HG02981 (cell line): ENCODE data around the gene CDC42SE2.
"Not testable (repeated sequence)": the region's sequence is repeated elsewhere in the genome, so short reads cannot be mapped to it uniquely, and the experiment has no call there.

Source experiments
- ATAC-seq: cut with Tn5 transposase; IDR thresholded peaks from one replicate; pipeline ENCODE4 v1.9.1; 2021; ENCODE audit warnings: mild to moderate bottlenecking, moderate library complexity; ENCODE audit not compliant: unreplicated experiment

The CDC42SE2 gene

GRCh38 chr5:131250751-131251475, 12.9 kb upstream of the CDC42SE2 start:
- no peak for ATAC-seq

GRCh38 chr5:131252824-131253171, 11.1 kb upstream of the CDC42SE2 start:
- peak; percentile 90 for ATAC-seq

- not testable (repeated sequence) for ATAC-seq
Measured at GRCh38 chr5:131254025-131254424, 9.8 kb upstream of the CDC42SE2 start.

DNA sequence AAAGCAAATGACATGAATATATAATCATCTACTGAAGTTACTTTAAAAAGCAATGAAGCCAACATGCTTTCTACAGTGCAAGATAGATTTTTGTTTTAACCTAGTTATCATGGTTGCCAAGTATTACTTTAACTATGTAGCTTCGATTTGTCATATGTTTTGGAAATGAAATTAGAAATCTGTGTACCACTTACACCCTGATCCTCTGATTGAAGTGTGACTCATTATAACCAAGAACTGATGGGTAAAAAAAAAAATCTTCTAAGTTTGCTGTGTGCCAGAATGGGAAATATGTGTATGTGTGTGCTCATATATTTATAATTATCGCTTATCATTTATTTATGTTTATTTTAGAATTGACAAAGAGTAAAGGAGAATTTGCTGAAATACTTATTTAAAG, 9.1 kb upstream of the CDC42SE2 start:
- ATAC-seq = no peak

DNA sequence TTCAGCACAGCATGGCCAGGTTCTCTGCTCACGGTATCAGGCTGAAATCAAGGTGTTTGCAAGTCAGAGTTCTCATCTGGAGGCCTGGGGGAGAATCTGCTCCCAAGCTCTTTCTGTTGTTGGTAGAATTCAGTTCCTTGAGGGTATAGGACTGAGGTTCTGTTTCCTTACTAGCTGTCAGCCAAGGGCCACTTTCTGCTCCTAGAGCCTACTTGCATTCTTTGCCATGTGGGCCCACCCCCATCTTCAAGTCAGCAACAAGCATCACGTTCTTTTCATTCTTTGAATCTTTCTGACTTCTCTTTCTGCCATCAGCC, 7.4 kb upstream of the CDC42SE2 start:
- no peak for ATAC-seq

GRCh38 chr5:131258733-131259132, 5.1 kb upstream of the CDC42SE2 start:
- ATAC-seq = no peak

GRCh38 chr5:131259326-131259725, 4.5 kb upstream of the CDC42SE2 start:
- no peak for ATAC-seq

GRCh38 chr5:131260895-131261294, 3.0 kb upstream of the CDC42SE2 start:
- ATAC-seq = no peak

DNA sequence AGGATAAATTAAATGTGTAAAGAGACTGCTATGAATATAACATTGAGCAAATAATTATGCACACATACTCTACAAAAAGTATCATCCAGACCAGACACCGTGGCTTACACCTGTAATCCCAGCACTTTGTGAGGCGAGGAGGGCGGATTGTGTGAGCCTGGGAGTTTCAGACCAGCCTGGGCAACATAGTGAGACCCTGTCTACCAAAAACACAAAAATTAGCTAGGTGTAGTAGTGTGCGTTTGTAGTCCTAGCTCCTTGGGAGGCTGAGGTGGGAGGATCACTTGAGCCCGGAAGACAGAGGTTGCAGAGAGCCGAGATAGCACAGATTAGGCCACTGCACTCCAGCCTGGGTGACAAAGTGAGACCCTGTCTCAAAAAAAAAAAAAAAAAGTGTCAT, 2.4 kb upstream of the CDC42SE2 start:
- ATAC-seq = no peak

DNA sequence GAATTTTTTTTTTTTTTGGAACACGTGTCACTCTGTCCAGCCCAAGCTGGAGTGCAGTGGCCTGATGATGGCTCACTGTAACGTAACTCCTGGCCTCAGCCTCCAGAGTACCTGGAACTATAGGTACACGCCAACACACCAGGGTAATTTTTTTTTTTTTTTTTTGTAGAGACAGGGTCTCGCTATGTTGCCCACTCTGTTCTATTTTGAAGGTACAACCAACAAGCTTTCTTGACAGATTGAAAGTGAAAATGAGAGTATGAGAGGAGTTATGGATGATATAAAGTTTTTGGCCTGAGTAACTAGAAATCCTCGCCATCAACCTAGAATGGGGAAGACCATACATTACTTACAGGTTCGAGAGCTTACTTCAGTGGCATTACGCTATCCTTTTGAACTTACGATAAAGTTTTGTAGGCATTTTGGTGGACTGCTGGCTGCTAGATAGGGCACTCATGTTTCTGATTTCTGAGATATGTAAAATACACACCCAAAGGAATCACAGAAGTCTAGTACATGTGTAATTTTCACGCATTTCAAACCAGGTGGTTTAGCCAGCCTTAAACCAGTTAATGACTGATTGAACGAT, 806 bp upstream of the CDC42SE2 start:
- ATAC-seq = peak; percentile 23

DNA sequence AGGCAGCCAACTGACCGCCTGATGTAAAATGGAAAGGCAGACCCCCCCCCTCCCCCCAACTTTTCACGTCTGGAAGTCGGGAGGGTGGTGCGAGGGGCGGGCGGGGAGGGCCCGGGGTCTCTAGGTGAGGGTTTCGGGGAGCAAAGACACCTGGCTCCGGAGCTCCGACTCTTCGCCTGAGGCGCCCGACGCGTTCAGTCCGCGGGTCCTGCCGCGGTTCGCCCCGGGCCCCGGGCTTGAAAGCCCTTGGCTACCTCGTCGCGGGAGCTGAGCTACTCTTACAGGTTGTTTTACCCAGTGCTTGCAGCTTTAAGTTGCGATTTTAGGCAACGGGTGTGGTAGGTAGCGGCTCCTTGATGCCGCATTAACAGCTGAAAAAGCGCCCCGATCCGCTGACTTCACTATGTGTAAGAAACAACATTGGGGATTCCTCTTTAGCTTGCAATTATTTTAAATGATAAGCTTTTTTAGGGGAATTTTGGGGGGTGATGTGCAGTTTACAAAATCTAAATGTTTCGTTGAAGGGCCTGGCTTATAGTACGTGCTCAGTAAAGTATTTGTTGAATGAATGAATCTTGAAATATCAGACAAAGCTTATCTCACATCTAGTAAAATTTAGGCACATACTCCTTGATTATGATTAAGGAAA, 722 bp downstream of the CDC42SE2 start:
- no peak for ATAC-seq

DNA sequence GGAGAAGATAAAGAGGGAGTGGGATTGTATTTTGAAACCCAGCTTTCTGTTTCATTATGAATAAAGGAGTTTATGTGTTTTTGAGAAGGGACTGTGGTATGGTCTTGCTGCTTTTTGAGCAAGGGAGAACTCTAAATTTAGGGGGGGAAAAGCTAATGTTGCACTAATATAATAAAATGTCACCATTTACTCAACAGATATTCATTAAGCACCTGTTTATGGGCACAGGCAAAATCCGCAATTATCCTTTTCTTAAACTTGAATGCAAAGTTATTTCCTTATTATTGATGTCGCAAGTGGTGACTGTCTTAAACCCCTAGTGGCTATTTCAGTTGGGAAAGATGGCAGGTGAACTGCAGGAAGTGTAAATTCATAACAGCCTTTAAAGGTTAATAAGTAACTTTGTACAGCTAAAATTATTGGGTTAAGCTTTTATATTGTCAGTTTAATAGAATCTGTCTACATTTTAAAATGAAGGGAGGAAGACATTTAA, 1.5 kb downstream of the CDC42SE2 start:
- ATAC-seq = peak; percentile 36

- no peak for ATAC-seq
Measured at GRCh38 chr5:131266370-131267060, 2.7 kb downstream of the CDC42SE2 start.

- no peak for ATAC-seq
Measured at GRCh38 chr5:131268758-131269370, 5.0 kb downstream of the CDC42SE2 start.

GRCh38 chr5:131270809-131271208, 7.0 kb downstream of the CDC42SE2 start:
- ATAC-seq = no peak

DNA sequence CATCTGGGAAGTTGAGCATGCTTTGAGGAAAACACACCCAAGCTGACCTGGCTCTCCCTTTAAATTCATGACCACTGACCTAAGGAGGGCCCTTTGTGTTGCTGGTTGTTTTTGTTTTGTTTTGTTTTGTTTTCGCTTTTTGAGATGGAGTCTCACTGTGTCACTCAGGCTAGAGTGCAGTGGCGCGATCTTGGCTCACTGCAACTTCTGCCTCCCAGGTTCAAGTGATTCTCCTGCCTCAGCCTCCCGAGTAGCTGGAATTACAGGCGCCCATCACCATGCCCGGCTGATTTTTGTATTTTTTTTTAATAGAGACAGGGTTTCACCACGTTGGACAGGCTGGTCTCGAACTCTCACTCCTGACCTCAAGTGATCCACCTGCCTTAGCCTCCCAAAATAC, 8.0 kb downstream of the CDC42SE2 start:
- not testable (repeated sequence) for ATAC-seq

DNA sequence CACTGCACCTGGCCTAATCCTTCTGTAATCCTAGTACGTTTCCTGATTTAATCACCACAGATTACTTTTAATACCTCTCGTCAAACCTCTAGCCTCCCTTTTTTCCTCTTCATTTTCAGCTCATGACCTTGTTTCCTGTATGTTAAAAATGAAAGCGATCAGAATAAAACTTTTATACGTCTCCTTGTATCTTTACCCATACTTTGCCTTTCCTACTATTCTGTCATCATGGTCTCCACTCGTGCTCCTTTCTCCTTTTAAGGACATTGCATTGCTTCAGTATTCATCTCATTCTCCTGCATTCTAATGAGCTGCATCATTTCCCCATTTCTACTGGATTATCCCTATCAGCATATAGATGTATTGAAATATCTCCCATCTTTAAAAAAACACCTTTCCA, 8.5 kb downstream of the CDC42SE2 start:
- ATAC-seq = no peak

DNA sequence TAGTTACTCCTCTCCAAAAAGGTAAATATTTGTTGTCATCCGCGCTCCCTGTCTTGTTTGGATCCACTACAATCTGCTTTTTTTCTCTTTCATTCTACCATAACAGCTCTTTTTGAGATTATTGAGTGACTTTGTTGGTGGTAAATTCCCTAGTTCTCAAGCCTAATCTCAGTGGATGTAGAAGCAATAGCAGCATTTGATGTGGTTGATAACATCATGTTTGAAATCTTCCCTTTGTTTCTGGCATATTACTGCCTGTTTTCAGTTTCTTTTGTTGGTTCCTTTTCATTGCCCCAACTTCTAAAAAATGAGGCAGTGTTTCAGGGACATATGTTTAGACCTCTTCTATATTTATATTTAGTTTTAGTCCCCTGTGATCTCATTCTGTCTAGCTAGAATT, 8.9 kb downstream of the CDC42SE2 start:
- ATAC-seq = no peak

DNA sequence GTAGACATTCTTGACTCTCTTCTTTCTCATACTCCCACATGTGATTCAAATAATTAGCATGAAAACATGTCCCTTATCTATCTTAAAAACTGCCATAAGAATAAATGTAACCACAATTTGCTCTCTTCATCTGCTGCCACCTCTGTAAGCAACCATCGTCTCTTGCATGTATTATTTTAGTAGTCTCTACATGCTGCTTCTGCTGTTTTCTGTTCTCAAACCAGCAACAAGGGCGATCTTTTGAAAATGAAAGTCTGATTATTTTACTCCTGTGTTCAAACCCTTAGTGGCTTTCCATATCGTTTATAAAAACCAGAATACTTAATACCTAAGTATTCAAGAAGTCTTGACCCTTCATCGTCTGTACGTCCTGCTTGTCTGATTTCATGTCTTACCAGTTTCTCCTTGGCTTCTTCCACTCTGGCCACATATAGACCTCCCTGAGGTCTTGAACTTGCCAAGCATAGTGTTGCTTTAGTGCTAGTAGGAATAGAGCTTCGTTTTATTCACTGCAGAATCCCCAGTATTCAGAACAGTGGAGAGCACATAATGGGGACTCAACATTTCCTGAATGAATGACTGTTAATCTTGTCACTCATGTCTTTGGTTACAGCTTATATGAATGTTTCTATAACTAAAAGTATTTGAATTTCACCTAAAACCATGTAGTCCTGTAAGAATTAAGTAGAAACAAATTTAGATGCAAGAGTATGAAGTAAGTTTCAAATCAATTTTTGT, 10.6 kb downstream of the CDC42SE2 start:
- ATAC-seq = no peak

DNA sequence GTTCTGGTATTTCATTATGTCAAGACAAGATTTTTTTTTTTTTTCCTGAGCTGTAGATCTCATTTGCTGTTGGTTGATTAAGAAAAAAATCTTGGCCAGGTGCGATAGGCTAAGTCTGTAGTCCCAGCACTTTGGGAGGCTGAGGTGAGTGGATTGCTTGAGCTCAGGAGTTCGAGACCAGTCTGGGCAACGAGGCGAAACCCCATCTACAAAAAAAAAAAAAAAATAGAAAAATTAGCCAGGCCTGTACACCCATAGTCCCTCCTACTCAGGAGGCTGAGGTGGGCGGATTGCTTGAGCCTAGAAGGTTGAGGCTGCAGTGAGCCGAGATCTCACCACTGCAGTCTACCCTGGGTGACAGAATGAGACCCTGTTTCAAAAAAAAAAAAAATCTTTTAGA, 12.2 kb downstream of the CDC42SE2 start:
- ATAC-seq = no peak

DNA sequence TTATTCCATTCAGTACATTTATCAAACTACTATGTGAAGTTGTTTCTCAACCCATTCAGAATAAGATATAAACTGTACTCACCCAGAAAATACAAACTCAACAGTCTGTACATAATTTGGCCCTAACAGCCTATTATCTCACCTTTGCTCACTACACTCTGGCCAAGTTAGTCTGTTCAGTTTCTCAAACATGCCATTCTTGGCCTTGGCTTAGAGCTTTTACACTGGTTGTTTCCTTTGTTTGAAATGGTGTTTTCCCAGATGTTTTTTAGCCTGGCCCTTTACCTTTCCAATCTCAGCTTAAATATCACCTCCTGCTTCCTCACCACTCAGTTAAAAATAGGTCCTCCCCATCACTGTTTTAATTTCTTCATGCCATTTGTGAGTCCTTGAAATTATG, 13.6 kb downstream of the CDC42SE2 start:
- ATAC-seq = no peak
